GM23248 (cell line): ENCODE results near the gene PTPRN2.

ENCODE experiments used
- EZH2 ChIP-seq: fragments of 200-600 bp; sonication (generic); IDR thresholded peaks from 2 replicates; pipeline ENCODE4 v1.6.1; 2018; ENCODE audit warnings: antibody characterized with exemption, mild to moderate bottlenecking; ENCODE audit not compliant: insufficient read depth, poor library complexity, severe bottlenecking
- EZH2phosphoT487 ChIP-seq: fragments of 200-600 bp; sonication (generic); IDR thresholded peaks from 2 replicates; pipeline ENCODE4 v1.6.1; 2018; ENCODE audit warnings: antibody characterized with exemption, moderate library complexity, mild to moderate bottlenecking, low read depth; ENCODE audit not compliant: insufficient read depth

GRCh38 chr7:157708919-157709295 is 878.7 kb downstream of the PTPRN2 start:
- TF ChIP-seq EZH2 (no peak), EZH2phosphoT487 (no peak)
